Measurements from ENCODE around the gene DPYSL3. TPM values are rescaled to one million over a fixed set of nuclear protein-coding genes. Genes with fewer than 3 reads are reported as not detected.

Gene DPYSL3
- polyA plus RNA-seq, 1 of the 3 experiments (the other 2 are of a cell fraction), result 123 TPM

GRCh38 chr5:147377682-147378081 lies 132.2 kb downstream of the DPYSL3 start:
- Histone ChIP-seq H3K4me3 (ENCODE audit: low read depth in 2 of 2, low read length in 1 of 2) (no peak overlapping the region), H3K27me3 (ENCODE audit: insufficient read depth) (no peaks in the 10 kb centered on the region), H3F3A (replicated peaks; ENCODE audit: insufficient read depth) (no peaks in the 10 kb centered on the region), H3K4me2 (no peak overlapping the region), H3K9me3 (no peaks in the 10 kb centered on the region), H3K9me2 (no peaks in the 10 kb centered on the region), H2AFZ (ENCODE audit: low read depth) (no peak overlapping the region), H3K9ac (no peak overlapping the region), H4K20me1 (ENCODE audit: insufficient read depth) (no peaks in the 10 kb centered on the region), H3K27ac (ENCODE audit: low read depth in 2 of 2, low read length in 1 of 2) (no peak overlapping the region), H3K36me3 (replicated peaks in 1 of 2; ENCODE audit: control insufficient read depth in 1 of 2, insufficient read depth in 2 of 2, low read length in 1 of 2) (no peaks in the 10 kb centered on the region), H3K79me2 (ENCODE audit: insufficient read depth) (no peaks in the 10 kb centered on the region), H3K4me1 (ENCODE audit: control insufficient read depth in 1 of 2, insufficient read depth in 2 of 2, low read depth in 1 of 2, low read length in 1 of 2) (peaks cover 0 to 2% of the 10 kb centered on the region in 2 experiments; a peak in 1 of 4 replicates)
- DNase-seq, result no peak
- CTCF ChIA-PET, result interaction anchor here (0.9 to 2.0 kb wide), 2 partner anchors 8 to 181 kb away, joined by 3 to 7 read pairs; no protein-coding TSS in a partner anchor
- POLR2A ChIA-PET, result no interaction called here
- 90% methylated on average over 1 of the region's 1 CpG for WGBS (ENCODE audit: low lambda C conversion rate)
- TF ChIP-seq USF1 (IDR thresholded peaks at IDR 0.05; ENCODE audit: borderline replicate concordance, low read depth), result no peak
- no peak for TF ChIP-seq YY1 (IDR thresholded peaks at IDR 0.05; ENCODE audit: low read depth)
- TF ChIP-seq EP300 (IDR thresholded peaks at IDR 0.05; ENCODE audit: borderline replicate concordance in 1 of 2, low read depth in 1 of 2, low read length in 1 of 2), result no peak
- no peak for TF ChIP-seq TEAD4 (IDR thresholded peaks at IDR 0.05; ENCODE audit: borderline replicate concordance, insufficient read depth)
- TF ChIP-seq GABPA (IDR thresholded peaks at IDR 0.05; ENCODE audit: low read depth), result no peak
- TF ChIP-seq MXI1 (IDR thresholded peaks at IDR 0.05; ENCODE audit: low read depth, low read length), result no peak
- no peak for TF ChIP-seq MAX (IDR thresholded peaks at IDR 0.05; ENCODE audit: low read depth)
- TF ChIP-seq RCOR1 (IDR thresholded peaks at IDR 0.05; ENCODE audit: low read length), result no peak
- no peak for TF ChIP-seq MEF2A (IDR thresholded peaks at IDR 0.05; ENCODE audit: borderline replicate concordance, low read depth)

GRCh38 chr5:147375151-147375550 lies 134.7 kb downstream of the DPYSL3 start:
- Histone ChIP-seq H2AFZ (ENCODE audit: low read depth) (no peak overlapping the region), H4K20me1 (ENCODE audit: insufficient read depth) (no peaks in the 10 kb centered on the region), H3K4me3 (ENCODE audit: low read depth in 2 of 2, low read length in 1 of 2) (no peak overlapping the region), H3K4me1 (ENCODE audit: control insufficient read depth in 1 of 2, insufficient read depth in 2 of 2, low read depth in 1 of 2, low read length in 1 of 2) (no peaks in the 10 kb centered on the region), H3K27me3 (ENCODE audit: insufficient read depth) (no peaks in the 10 kb centered on the region), H3F3A (replicated peaks; ENCODE audit: insufficient read depth) (no peaks in the 10 kb centered on the region), H3K9me3 (no peaks in the 10 kb centered on the region), H3K36me3 (replicated peaks in 1 of 2; ENCODE audit: control insufficient read depth in 1 of 2, insufficient read depth in 2 of 2, low read length in 1 of 2) (no peaks in the 10 kb centered on the region), H3K9ac (no peak overlapping the region), H3K9me2 (no peaks in the 10 kb centered on the region), H3K79me2 (ENCODE audit: insufficient read depth) (no peaks in the 10 kb centered on the region), H3K27ac (ENCODE audit: low read depth in 2 of 2, low read length in 1 of 2) (no peak overlapping the region), H3K4me2 (no peak overlapping the region)
- ChIA-PET POLR2A (no interaction called here), CTCF (interaction anchor here (1.3 to 2.1 kb wide), 3 partner anchors 17 to 186 kb away, joined by 4 to 6 read pairs (median 4); no protein-coding TSS in a partner anchor)
- no peak for DNase-seq
- TF ChIP-seq TAF1 (IDR thresholded peaks at IDR 0.05; ENCODE audit: borderline replicate concordance, low read depth, low read length) (no peak), REST (IDR thresholded peaks at IDR 0.05; ENCODE audit: low read depth, low read length) (no peak), RCOR1 (IDR thresholded peaks at IDR 0.05; ENCODE audit: low read length) (no peak), NRF1 (IDR thresholded peaks at IDR 0.05; ENCODE audit: low read depth, low read length) (no peak)
- 82% methylated on average over 5 of the region's 5 CpGs for WGBS (ENCODE audit: low lambda C conversion rate)

Data from SK-N-SH (cell line).